GM10847 (cell line): ENCODE measurements around the gene TTC9B.

Source experiments
- POLR2A ChIP-seq: IDR thresholded peaks from 2 replicates; pipeline ENCODE4 v1.6.1; 2011; ENCODE audit not compliant: insufficient read length; ENCODE audit errors: extremely low read depth

The TTC9B gene

DNA sequence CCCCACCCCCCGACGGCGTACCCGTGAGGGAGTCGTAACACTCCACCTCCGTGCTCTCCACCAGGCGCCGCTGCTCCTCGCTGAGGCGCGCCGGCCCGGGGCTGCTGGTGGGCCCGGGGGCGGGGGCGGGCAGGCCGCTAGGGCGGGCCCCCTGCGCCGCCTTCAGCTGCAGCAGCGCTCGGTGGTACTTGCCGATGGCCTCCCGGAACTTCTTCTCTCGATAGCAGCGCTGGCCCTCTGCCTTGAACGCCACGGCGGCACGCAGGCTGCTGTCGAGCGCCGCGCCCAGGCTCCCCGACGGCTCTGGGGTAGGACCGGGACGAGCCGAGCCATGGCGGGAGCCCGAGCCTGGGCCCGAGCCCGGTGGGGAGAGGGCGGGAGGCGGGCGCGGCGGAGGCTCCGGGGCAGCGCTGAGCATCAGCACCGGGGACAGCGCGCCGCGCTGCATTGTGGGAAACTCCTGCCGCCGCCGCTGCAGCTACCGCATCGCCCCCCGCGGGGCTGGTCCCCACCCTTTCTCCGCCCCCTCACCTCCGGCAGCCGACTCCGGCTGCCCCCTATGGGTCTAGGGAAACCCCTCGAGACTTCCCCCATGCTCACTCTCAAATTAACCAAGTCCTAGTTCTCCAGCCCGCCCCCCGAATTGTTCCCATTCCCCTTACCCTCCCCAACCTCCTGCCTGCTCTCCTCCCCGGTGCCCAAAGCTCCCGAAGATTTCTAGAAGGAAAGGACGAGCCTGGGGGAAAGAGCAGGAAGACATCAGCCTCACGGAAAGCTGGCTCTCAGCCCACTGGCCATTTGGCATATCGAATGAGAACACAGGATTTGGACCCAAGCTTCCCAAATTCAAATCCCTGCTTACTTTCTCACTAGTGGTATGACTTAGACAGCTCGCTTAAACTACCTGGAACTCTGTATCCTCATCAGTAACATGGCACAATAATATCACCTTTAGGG, at the start of gene TTC9B:
TSS of gene TTC9B (minus strand) at position 451 of the 957 bp plus-strand sequence. CDS start at position 448, 3 bp downstream.
- no peak for TF ChIP-seq POLR2A

DNA sequence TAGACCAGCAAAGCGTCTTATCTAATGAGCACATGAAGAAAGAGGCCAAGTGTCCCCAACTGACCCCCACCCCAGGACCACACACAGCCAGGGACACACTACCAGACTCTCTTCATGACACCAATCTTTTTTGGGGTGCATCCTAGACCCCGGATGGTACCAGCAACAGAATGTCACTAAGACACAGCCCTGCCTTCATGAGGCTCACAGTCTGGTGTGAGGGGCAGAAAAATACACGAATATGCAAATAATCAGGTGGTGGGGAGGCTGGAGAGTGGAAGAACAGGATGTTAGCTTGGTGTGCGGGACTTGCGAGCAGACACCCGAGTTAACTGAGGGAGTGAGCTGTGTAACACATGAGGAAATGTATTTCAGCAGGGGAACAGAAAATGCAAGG, 49.4 kb upstream of the TTC9B start:
- no peak for TF ChIP-seq POLR2A

DNA sequence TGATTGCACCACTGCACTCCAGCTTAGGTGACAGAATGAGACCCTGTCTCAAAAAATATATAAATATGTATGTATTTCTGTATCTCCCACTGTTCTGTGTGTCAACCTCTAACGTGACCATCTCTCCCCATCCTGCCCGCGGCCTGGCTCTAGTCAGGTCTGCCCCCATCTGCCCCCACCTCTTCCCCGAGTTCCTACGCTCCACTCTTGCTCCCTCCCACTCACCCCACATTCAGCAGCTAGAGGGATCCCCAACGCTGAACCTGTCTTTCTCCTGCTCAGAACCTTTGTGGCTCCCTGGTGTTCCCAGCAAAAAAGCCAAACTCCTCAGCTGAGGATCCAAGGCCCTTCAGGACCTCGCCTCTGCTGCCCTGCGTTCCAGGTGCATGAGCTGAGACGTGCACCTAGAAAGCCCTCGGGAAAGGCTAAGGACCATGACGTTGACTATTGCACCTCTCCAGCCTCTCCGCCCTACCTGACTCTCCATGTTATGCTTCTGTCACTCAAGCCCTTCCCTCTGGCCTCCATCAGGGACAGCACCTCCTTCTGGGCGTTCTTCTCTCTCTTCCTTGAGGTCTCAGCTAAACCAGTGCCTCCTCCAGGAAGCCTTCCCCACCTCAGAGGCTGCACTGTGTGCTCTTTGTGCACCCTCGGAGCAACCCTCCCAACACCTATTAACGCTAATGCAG, 48.9 kb upstream of the TTC9B start:
- no peak for TF ChIP-seq POLR2A

DNA sequence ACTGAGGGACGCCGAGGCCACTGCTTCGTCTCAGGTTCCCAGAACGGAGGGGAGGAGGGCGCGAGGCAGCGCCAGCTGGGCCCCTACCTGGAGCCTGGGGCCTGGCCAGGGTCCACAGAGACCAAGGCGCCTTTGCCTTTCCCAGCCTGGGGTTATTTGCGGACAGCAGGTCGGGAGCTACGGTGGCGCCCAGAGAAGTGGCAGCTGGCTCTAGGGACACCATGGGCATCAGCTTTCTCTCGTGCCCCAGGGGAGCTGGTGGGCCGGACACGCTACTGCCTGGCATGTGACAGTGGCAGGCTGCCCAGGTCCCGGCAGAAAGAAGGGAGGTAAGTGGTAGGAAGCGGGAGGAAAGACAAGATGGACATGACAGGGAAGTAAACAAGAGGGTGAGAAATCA, 47.9 kb upstream of the TTC9B start:
- TF ChIP-seq POLR2A = no peak

DNA sequence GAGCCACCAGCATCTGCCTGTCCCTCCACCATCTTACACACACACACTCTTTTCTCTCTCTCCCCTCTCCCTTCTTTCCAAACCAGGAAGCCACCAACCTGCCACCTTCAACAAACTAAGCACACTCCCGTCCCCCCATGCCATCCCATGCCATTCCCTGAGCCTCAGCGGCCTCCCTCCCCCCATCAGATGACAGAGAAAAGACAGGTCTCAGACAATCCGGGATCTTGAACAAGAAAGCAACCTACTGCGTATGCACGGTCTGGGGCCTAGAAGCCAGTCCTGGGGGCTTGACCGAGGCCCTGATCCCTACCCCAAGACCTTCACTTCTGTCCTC, 47.5 kb upstream of the TTC9B start:
- no peak for TF ChIP-seq POLR2A

DNA sequence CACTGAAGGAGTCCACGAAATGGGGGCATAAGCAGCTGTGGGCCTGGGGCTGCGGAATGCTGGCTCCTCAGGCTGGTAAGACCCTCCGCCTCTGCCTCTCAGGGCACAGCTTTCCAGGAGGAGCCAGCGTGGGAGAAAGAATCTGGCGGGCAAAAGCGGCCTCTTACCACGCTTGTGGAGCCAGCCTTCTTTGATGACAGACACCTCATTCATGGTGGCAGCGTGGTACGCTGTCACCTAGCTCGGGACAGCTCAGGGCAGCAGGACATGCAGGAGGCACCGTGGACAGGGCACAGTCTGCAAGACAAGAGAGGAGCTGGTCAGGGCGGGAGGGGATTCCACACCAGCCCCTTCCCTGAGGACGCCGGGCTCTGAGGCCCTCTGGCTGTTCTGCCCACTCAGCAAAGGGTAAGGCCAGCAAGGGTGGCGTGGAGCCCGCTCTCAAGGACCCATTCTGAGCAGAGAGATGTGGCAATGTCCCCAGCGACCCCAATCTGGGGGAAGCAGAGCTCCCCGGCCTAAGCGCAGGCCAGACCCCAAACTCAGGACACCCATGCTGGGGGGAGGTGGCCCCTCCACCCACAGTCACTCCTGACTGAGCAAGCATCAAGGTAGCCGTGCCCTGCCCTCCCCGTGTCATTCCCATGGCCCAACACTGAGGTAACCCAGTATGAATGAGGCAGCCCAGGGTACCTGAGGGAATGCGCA, 47.0 kb upstream of the TTC9B start:
- TF ChIP-seq POLR2A = no peak

DNA sequence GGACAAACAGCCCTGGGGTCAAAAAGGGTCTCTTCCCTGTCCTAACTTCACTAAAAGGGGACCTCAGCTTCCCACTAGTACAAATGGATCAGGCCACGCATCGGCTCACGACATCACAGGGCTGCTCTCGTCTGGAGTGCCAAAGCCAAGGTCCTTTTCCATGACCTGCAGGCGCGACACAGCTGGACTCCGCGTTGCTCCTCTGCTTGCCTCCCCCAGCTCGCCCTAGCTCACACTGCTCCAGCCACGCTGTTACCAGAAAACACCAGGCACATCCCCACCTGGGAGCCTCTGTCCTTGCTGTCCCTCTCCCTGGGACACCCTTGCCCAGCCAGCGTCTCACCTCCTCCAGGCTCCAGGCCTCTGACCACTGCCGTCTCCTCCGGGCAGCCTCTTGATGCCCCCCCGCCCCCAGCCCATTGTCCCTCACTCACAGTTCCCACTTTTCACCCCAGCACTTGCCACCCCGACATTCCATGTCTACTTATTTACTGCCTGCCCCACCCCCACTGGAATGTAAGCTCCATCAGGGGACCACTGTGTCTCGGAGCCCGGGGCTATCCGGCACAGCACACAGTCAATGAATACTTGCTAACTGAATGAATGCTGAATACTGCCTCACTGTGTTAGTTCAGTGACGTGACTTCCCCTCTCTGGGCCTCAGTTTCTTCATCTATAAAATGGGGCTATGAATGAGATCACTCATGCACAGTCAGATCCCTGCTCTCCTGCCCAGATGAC, 46.3 kb upstream of the TTC9B start:
- no peak for TF ChIP-seq POLR2A

DNA sequence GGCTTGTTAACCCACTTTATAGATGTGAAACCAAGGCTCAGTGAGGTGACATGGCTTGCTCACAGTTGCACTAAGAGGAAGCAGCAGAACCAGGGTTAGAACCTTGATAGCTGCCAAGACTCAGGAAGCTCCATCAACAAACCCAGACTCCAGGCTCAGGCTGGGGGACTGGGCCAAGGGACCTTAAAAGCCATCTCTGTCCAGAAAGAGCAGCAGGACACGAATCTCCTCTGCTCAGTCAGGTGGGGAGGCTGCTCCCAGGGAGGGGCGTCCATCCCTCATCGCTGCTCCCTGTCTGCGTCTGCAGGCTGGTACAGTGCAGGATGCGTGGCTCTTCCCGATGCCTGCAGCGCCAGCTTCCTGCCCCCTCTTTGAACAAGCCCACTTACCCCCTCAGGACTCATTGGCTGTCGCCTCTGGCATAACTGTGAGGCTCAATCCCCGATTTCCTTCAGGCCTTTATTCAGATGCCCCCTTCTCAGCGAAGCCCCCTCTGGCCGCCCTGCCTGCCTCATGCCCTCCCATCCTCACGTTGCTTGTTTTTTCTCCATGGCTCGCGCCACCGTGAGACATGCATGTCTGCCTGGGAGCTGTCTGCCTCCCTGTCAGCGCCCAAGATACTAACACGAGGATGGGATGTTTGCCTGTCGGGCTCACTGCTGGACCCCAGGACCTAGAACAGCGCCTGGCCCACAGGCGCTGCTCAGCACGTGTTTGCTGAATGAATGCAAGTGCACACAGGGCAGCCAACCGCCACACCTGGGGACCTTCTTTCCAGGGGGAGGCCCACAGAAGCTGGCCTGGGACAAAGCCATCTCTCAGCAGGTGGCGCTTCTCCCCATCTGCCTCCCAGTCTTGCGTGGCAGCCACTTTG, 45.5 kb upstream of the TTC9B start:
- TF ChIP-seq POLR2A = no peak

DNA sequence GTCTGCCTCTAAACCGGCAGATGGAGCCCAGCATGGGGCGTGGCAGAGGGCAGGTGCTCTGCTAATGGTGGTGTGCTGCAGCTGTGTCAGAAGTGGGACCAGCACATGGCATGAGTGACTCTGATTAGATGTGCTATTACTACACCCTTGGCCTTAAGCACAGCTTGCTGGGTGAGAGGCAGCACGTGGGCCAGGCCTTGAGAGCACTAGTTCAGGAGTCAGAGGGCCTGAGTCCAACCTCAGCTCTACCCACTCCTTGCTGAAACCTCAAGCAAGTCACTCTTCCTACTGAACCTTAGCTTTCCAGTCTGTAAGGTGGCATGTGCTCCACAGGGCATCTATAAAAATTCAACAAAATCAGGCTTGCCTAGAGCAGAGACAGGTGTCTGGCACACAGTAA, 44.2 kb upstream of the TTC9B start:
- no peak for TF ChIP-seq POLR2A

DNA sequence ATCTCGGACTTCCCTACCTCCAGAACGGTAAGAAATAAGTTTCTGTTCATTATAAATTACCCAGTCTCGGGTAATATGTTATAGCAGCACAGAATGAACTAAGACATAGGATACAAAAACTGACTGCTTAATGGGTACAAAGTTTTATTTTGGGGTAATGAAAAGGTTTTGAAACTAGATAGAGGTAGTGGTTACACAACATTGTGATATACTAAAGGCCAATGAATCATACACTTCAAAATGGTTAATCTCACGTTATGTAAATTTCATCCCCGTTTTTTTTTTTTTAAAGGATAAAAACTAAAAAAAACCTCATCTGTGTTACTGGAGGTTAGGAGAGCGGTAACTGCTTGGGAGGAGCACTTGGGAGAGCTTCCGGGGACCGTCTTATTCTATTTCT, 43.4 kb upstream of the TTC9B start:
- no peak for TF ChIP-seq POLR2A

DNA sequence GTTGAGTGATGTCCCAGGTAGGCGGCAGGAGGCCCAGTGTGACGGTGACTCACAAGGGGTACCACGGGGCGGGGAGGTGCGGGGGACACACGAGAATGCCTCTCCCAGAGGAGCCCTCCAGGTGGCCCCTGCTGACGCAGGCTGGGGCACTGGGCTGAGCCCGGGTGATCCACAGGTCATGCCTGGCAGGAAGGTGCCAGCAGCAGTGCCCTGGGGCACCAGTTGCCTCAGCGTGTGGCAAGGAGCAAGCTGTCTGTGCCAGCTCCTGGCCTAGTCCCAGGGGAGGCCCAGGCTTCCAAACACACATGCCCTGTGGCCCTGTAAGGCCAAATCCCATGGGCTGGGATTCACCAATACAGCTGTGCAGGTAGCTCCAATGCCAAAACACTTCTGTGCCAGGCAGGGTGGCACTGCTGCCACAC, 38.9 kb upstream of the TTC9B start:
- no peak for TF ChIP-seq POLR2A

DNA sequence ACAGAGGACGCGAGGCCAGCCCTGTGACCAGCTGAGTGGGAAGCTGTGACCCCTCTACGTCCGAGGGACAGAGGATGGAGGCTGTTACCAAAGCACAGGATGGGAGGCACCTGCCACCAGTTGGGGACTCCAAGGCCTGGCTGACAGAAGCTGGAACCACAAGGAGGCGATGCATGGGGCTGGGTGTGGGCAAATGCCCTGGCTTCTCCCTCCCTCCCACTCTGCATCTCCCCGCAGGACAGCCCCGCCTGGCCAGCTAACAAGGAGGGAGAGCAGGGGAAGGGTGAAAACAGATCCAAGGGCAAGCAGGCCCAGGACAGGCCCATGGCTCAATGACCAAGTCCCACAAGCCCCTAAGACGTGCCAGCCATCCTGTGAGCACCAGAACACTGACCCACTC, 38.3 kb upstream of the TTC9B start:
- TF ChIP-seq POLR2A = no peak

DNA sequence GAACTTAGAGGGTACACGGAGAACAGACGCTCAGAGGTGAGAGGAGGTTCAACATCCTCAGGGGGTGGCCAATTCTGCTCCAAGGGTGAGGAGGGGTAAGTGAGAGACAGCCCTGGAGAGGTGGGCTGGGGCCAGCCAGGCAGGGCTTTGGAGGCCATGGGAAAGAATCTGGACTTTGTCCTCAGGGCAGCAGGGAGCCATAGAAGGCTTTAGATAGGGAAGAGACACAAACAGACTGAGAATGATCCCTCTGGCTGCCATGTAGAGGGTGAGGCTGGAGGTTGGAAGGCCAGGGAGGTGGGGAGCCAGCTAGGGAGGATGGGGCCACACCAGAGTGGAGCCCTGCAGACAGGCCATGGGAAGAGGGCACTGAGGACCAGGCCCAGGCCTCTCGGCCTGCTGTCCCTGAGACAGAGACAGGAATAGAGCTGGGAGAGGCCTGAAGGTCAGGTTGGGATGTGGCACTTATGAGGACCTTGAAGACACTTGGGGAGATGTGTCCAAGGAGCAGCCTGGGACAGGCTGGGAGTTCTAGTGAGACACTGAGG, 37.5 kb upstream of the TTC9B start:
- TF ChIP-seq POLR2A = no peak

DNA sequence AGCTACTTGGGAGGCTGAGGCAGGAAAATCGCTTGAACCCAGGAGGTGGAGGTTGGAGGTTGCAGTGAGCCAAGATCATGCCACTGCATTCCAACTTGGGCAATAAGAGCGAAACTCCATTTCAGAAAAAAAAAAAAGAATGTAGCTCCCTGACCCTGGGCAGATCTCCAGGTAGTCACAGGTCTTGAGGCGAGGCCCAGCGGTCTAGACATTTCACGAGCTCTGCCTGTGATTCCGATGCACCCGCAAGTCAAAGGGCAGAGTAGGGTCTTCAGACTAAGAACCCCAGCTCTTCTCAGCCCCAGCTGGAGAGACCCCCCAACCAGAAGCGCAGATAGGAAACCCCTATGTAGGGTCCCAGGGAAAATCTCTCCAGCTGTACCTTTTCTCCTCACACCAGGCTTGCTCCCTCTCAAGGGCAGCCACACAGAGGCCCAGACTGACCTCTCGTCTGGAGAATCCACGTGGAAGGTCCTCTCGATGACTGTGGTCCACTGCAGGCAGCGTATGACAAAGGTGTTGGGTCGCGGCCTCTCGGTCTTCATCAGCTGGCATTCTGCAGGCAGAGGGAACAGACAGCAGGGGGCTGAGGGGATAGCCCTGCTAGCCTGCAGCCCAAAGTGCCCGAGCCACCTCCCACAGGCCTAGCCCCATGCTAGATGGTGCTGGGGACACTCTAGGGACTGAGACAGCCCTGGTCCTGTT, 36.7 kb upstream of the TTC9B start:
- no peak for TF ChIP-seq POLR2A

DNA sequence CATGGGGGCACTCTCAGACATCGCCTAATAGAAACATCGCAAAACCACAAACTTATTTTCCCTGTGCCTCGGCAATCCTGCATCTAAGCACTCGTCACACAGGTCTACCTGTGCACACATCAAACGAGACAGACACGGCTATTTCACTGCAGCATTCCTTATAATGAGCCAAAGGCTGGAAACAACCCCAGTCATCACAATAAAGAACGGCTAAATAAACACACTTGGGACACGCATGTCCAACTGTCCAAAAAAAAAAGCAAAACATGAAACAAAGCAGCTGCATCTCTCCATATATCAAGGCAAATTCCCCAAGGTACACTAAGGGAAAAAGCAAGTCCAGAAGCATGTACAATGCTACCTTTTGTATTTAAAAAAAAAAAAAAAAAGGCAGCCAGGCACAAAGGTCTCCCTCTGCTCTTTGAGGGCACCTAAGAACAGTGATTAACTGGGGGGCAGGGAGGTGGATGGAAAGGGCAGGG, 35.5 kb upstream of the TTC9B start:
- no peak for TF ChIP-seq POLR2A
